NCI-H2081 treated with DMSO at 0.1 percent for 48 hours (cell line): ENCODE data around the gene KDM4B.
"Not testable (repeated sequence)": the region's sequence is repeated elsewhere in the genome, so short reads cannot be mapped to it uniquely, and the experiment has no call there.

Experiments
- DNase-seq: peaks from one replicate; lab custom pipeline; 2025; lab: John Stamatoyannopoulos, UW

The KDM4B gene

GRCh38 chr19:4968462-4969291, at the start of gene KDM4B:
Gene KDM4B, plus strand, starts transcription at chr19:4969113. Its CDS starts 63,778 bp downstream, at chr19:5032891.
- DNase-seq = peak; percentile 93

GRCh38 chr19:4922530-4923275, 46.2 kb upstream of the KDM4B start:
- no peak for DNase-seq

GRCh38 chr19:4923276-4923747, 45.6 kb upstream of the KDM4B start:
- DNase-seq = no peak

- no peak for DNase-seq
These were observed 39.7 kb upstream of the KDM4B start for GRCh38 chr19:4929186-4929585.

GRCh38 chr19:4930664-4931063, 38.2 kb upstream of the KDM4B start:
- no peak for DNase-seq

- no peak for DNase-seq
These were observed 36.2 kb upstream of the KDM4B start for GRCh38 chr19:4932711-4933110.

- no peak for DNase-seq
These were observed 35.4 kb upstream of the KDM4B start for GRCh38 chr19:4933528-4933927.

- DNase-seq = no peak
These were observed 33.5 kb upstream of the KDM4B start for GRCh38 chr19:4935444-4935843.

GRCh38 chr19:4937060-4937459, 31.9 kb upstream of the KDM4B start:
- no peak for DNase-seq

- not testable (repeated sequence) for DNase-seq
These were observed 30.5 kb upstream of the KDM4B start for GRCh38 chr19:4938461-4938860.

- no peak for DNase-seq
These were observed 29.4 kb upstream of the KDM4B start for GRCh38 chr19:4939466-4939865.

- not testable (repeated sequence) for DNase-seq
These were observed 27.2 kb upstream of the KDM4B start for GRCh38 chr19:4941638-4942169.

- not testable (repeated sequence) for DNase-seq
These were observed 18.3 kb upstream of the KDM4B start for GRCh38 chr19:4950650-4951049.

- no peak for DNase-seq
These were observed 17.3 kb upstream of the KDM4B start for GRCh38 chr19:4951656-4952055.

GRCh38 chr19:4952945-4953344, 16.0 kb upstream of the KDM4B start:
- no peak for DNase-seq

GRCh38 chr19:4954320-4955149, 14.4 kb upstream of the KDM4B start:
- not testable (repeated sequence) for DNase-seq

- no peak for DNase-seq
These were observed 13.6 kb upstream of the KDM4B start for GRCh38 chr19:4955274-4955673.

- DNase-seq = no peak
These were observed 10.9 kb upstream of the KDM4B start for GRCh38 chr19:4957981-4958380.

- DNase-seq = no peak
These were observed 6.8 kb upstream of the KDM4B start for GRCh38 chr19:4962085-4962619.

- no peak for DNase-seq
These were observed 3.9 kb upstream of the KDM4B start for GRCh38 chr19:4965061-4965460.

- DNase-seq = no peak
These were observed 2.3 kb upstream of the KDM4B start for GRCh38 chr19:4966591-4966990.
